Karpas-422 (cell line): ENCODE measurements around the gene LMAN2. TPM values are rescaled to one million over a fixed set of nuclear protein-coding genes. Genes with fewer than 3 reads are reported as not detected.

Experiments
- DNase-seq: peaks from one replicate; pipeline ENCODE4 v3.0.0-alpha.2; 2015
- H2AFZ ChIP-seq: fragments of 200-600 bp; sonication (generic); 2 replicates; pipeline ENCODE4 v1.6.1; 2014; ENCODE audit warnings: antibody characterized with exemption, low read length, mixed read lengths
- H3K27ac ChIP-seq: fragments of 200-600 bp; sonication (generic); 2 replicates; pipeline ENCODE4 v1.5.1; 2014; ENCODE audit warnings: mild to moderate bottlenecking, low read length, moderate library complexity
- H3K27me3 ChIP-seq: fragments of 200-600 bp; sonication (generic); 2 replicates; pipeline ENCODE4 v1.6.1; 2014; ENCODE audit warnings: low read length, mixed read lengths
- H3K36me3 ChIP-seq: fragments of 200-600 bp; sonication (generic); 2 replicates; pipeline ENCODE4 v1.6.1; 2014; ENCODE audit warnings: low read length, mixed read lengths; ENCODE audit not compliant: insufficient read depth
- H3K4me1 ChIP-seq: fragments of 200-600 bp; sonication (generic); 2 replicates; pipeline ENCODE4 v1.6.1; 2014; ENCODE audit warnings: mild to moderate bottlenecking, low read length, mixed read lengths
- H3K4me2 ChIP-seq: fragments of 200-600 bp; sonication (generic); 2 replicates; pipeline ENCODE4 v1.6.1; 2014; ENCODE audit warnings: low read length, low read depth, mild to moderate bottlenecking; ENCODE audit not compliant: poor library complexity, severe bottlenecking
- H3K4me3 ChIP-seq: fragments of 200-600 bp; sonication (generic); 2 replicates; pipeline ENCODE4 v1.5.1; 2014; ENCODE audit warnings: mild to moderate bottlenecking, antibody characterized with exemption, low read length, mixed read lengths
- H3K79me2 ChIP-seq: fragments of 200-600 bp; sonication (generic); 2 replicates; pipeline ENCODE4 v1.6.1; 2014; ENCODE audit warnings: mild to moderate bottlenecking, low read length, mixed read lengths
- H3K9ac ChIP-seq: fragments of 200-600 bp; sonication (generic); 2 replicates; pipeline ENCODE4 v1.6.0; 2014; ENCODE audit warnings: low read length
- H3K9me2 ChIP-seq: fragments of 200-600 bp; sonication (generic), shearing (Covaris generic); replicated peaks from 2 replicates; pipeline ENCODE4 v1.6.0; 2014; ENCODE audit warnings: mild to moderate bottlenecking, low read length, moderate library complexity; ENCODE audit not compliant: insufficient read depth
- H3K9me3 ChIP-seq: fragments of 300-700, 200-600 bp; sonication (generic); 2 replicates; pipeline ENCODE4 v1.6.1; 2014; ENCODE audit warnings: low read length, mixed read lengths
- H4K20me1 ChIP-seq: fragments of 200-600 bp; sonication (generic); 2 replicates; pipeline ENCODE4 v1.6.1; 2014; ENCODE audit warnings: mild to moderate bottlenecking, antibody characterized with exemption, low read length, low read depth; ENCODE audit not compliant: insufficient read depth
- total RNA-seq: library from RNA; depleted of rRNA; stranded (reverse); fragments of >200 nt; shearing (Covaris generic); gene quantifications from 2 replicates; pipeline ENCODE4 v1.2.3, GENCODE V29; 2014; ENCODE audit warnings: low replicate concordance

The LMAN2 gene
- total RNA-seq, 1 experiment from 2014 or later = 116 TPM

DNA sequence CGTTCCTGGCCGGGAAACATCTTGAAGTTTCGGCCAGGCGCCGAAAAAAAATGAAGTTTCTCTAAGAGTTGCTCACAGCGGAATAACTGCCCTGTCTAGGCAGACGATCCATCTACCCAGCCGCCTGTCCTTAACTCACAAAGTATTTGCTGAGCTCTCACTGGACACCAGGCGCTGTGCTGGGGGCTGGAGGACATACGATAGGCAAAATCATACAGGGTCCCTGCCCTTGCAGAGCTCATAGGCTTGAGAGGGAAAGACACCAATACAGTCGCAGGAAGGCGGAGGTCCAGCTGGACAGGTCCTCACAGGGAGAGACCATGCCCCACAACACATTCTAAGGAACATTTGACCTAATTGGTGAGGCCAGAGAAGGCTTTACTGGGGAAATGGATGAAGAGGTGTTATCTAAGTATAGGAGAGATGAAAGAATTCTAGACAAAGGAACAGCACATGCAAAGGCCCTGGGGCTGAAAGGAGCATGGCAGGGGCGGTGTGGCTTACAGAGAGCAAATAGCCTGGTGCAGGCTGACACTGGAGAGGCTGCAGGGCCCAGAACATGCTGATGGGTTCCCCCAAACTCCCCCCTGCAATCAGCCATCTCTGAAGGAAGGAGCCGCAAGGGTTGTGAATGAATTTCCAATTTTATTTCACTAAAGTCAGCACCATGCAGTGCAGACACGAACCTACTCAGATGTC is 37.8 kb downstream of the LMAN2 start:
- no peak for DNase-seq
- peaks cover 10% of the 10 kb centered on the region for H4K20me1 ChIP-seq
- no peak overlapping the region for H3K4me2 ChIP-seq
- no peaks in the 10 kb centered on the region for H3K79me2 ChIP-seq
- no peak overlapping the region for H3K4me3 ChIP-seq
- no peak overlapping the region for H2AFZ ChIP-seq
- H3K4me1 ChIP-seq = peaks cover 34% of the 10 kb centered on the region
- no peak overlapping the region for H3K27ac ChIP-seq
- no peaks in the 10 kb centered on the region for H3K9me3 ChIP-seq
- no peaks in the 10 kb centered on the region for H3K36me3 ChIP-seq
- H3K27me3 ChIP-seq = no peaks in the 10 kb centered on the region
- H3K9ac ChIP-seq = no peak overlapping the region
- H3K9me2 ChIP-seq = no peaks in the 10 kb centered on the region

DNA sequence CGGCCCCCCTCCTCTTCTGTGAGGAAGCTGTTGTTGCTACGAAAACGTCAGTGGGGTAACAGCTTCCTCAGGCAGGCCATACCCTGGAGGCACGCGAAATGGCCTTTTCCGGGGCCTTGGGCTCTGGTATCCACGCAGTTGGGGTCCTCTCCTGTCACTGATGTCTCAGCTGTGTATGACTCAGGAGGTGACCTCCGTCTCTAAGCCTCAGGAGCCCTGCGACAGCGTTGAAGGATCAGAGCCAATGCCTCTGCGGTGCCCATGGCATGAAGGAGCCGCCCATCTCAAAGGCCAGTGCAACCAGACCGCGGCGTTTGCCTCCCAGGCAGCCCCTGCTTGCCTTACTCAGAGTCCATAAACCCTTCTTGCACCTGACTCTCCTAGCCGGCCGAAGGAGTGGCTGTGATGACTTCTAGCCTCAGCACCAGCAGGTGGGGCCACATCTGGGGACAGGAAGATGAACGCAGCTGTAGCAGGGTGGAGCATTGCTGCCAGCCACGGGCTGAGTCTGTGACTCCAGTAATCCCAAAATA is 38.8 kb downstream of the LMAN2 start:
- peak; percentile 86 for DNase-seq
- no peaks in the 10 kb centered on the region for H3K27me3 ChIP-seq
- H3K9me2 ChIP-seq = no peaks in the 10 kb centered on the region
- peaks cover 10% of the 10 kb centered on the region for H4K20me1 ChIP-seq
- H2AFZ ChIP-seq = no peak overlapping the region
- H3K27ac ChIP-seq = peak overlapping the region; percentile 70
- peaks cover 34% of the 10 kb centered on the region for H3K4me1 ChIP-seq
- peak overlapping the region; percentile 72 for H3K4me3 ChIP-seq
- H3K36me3 ChIP-seq = no peaks in the 10 kb centered on the region
- H3K9ac ChIP-seq = peak overlapping the region; percentile 78
- H3K4me2 ChIP-seq = peak overlapping the region; percentile 74
- no peaks in the 10 kb centered on the region for H3K9me3 ChIP-seq
- H3K79me2 ChIP-seq = no peaks in the 10 kb centered on the region

DNA sequence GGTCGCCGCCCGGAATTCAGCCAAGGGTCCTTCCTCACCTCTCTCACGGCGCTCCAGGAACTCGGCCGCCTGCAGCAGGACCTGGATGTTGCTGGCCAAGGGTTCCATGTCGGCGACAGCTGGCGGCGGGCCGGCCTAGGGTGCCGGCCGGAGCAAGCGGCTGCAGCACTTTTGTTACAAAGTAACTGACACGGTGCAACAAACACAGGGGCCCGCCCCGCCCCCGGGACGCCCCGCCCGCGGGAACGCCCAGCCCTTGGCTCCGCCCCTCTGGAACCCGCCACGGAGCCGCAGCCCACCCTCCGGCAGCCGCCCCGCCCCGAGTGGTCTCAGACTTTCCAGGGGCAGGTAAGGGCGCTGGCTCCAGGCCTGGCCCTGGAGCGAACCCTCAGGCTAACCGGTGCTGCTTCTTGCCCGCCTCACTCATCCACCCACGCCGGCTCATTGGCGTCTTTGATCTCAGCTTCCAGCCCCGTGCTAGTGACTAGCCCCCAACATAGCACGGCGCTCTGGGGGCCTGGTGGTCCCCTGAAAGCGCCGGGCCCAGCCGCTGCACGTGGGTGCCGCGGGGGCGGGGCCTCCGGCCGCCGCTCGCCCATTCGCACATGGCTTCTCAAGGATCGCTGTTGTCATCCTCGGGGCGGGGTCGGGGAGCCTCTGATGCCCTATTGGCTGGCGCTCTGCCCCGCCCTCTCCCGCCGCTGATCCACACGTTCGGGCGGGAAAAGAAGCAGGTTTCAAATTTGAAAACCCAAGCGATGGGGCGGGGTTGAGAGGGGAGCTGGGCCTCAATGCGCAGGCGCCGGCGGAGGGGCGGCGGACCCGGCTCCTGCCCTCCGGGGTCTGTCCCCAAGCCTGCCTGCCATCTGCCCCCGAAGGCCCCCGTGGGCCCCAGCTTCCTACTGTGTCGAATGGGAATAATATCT is 39.5 kb downstream of the LMAN2 start, which contains the start of gene MXD3:
TSS of gene MXD3 (minus strand) at position 176 of the 926 bp plus-strand sequence. CDS start at position 108, 68 bp downstream.
- H3K79me2 ChIP-seq = no peaks in the 10 kb centered on the region

GRCh38 chr5:177311392-177311722 is 40.1 kb downstream of the LMAN2 start:
- Histone ChIP-seq H3K4me2 (peak overlapping the region; percentile 74), H2AFZ (no peak overlapping the region), H3K4me1 (peaks cover 34% of the 10 kb centered on the region), H3K27ac (peak overlapping the region; percentile 82), H4K20me1 (peaks cover 10% of the 10 kb centered on the region), H3K9me3 (no peaks in the 10 kb centered on the region), H3K27me3 (no peaks in the 10 kb centered on the region), H3K4me3 (peak overlapping the region; percentile 94), H3K9me2 (no peaks in the 10 kb centered on the region), H3K9ac (peak overlapping the region; percentile 93), H3K36me3 (no peaks in the 10 kb centered on the region), H3K79me2 (no peaks in the 10 kb centered on the region)
- no peak for DNase-seq

More for the DNA sequence above, 39.5 kb downstream of the LMAN2 start, which contains the start of gene MXD3:
- no peaks in the 10 kb centered on the region for H3K9me2 ChIP-seq
- no peaks in the 10 kb centered on the region for H3K36me3 ChIP-seq
- H3K27me3 ChIP-seq = no peaks in the 10 kb centered on the region
- H4K20me1 ChIP-seq = peaks cover 10% of the 10 kb centered on the region
- peak within 1 kb of the TSS; percentile 74 for H3K4me2 ChIP-seq
- peak within 1 kb of the TSS; percentile 94 for H3K4me3 ChIP-seq
- peak; percentile 99 for DNase-seq
- H3K27ac ChIP-seq = peak within 1 kb of the TSS; percentile 82
- peaks cover 34% of the 10 kb centered on the region for H3K4me1 ChIP-seq
- no peaks in the 10 kb centered on the region for H3K9me3 ChIP-seq
- peak within 1 kb of the TSS; percentile 93 for H3K9ac ChIP-seq
- 0 out of 2 replicates have a peak within 1 kb of the TSS, but pooled peaks have one; percentile 75 for H2AFZ ChIP-seq

- Histone ChIP-seq H3K9me2 (no peaks in the 10 kb centered on the region), H3K79me2 (no peaks in the 10 kb centered on the region), H3K9ac (peak overlapping the region; percentile 93), H3K9me3 (no peaks in the 10 kb centered on the region), H4K20me1 (peaks cover 10% of the 10 kb centered on the region), H2AFZ (no peak overlapping the region), H3K36me3 (no peaks in the 10 kb centered on the region), H3K27me3 (no peaks in the 10 kb centered on the region), H3K4me2 (peak overlapping the region; percentile 74), H3K27ac (peak overlapping the region; percentile 82), H3K4me1 (peaks cover 34% of the 10 kb centered on the region), H3K4me3 (peak overlapping the region; percentile 94)
- DNase-seq = peak; percentile 93
Observed at GRCh38 chr5:177310757-177311391, 40.6 kb downstream of the LMAN2 start.

GRCh38 chr5:177310332-177310731 is 41.1 kb downstream of the LMAN2 start:
- no peaks in the 10 kb centered on the region for H3K9me2 ChIP-seq
- peak overlapping the region; percentile 74 for H3K4me2 ChIP-seq
- peaks cover 5% of the 10 kb centered on the region for H3K79me2 ChIP-seq
- no peaks in the 10 kb centered on the region for H3K27me3 ChIP-seq
- no peak overlapping the region for H2AFZ ChIP-seq
- H4K20me1 ChIP-seq = peaks cover 14% of the 10 kb centered on the region
- H3K36me3 ChIP-seq = peaks cover 4% of the 10 kb centered on the region; the same call in 1 of the 2 replicates
- peaks cover 38% of the 10 kb centered on the region for H3K4me1 ChIP-seq
- no peaks in the 10 kb centered on the region for H3K9me3 ChIP-seq
- H3K9ac ChIP-seq = no peak overlapping the region
- DNase-seq = no peak
- peak overlapping the region; percentile 46 for H3K27ac ChIP-seq
- peak overlapping the region; percentile 94; the same call in 1 of the 2 replicates for H3K4me3 ChIP-seq

GRCh38 chr5:177309351-177310191 is 41.9 kb downstream of the LMAN2 start:
- Histone ChIP-seq H3K9me3 (no peaks in the 10 kb centered on the region), H3K27ac (peak overlapping the region; percentile 46), H3K9ac (no peak overlapping the region), H4K20me1 (peaks cover 21% of the 10 kb centered on the region), H3K36me3 (peaks cover 10% of the 10 kb centered on the region; the same call in 1 of the 2 replicates), H3K4me2 (no peak overlapping the region), H3K4me1 (peaks cover 45% of the 10 kb centered on the region), H3K9me2 (no peaks in the 10 kb centered on the region), H3K79me2 (peaks cover 13% of the 10 kb centered on the region), H3K4me3 (no peak overlapping the region), H2AFZ (no peak overlapping the region), H3K27me3 (no peaks in the 10 kb centered on the region)
- DNase-seq = peak; percentile 87
